Panc1 (cell line): ENCODE results near the gene CA10.

ENCODE experiments used
- CTCF ChIP-seq: fragments of 450-650 bp; IDR thresholded peaks from 2 replicates; pipeline ENCODE4 v1.5.1; 2017; ENCODE audit warnings: mild to moderate bottlenecking
- POLR2AphosphoS5 ChIP-seq: IDR thresholded peaks from 2 replicates; pipeline ENCODE4 v1.6.1; 2012; ENCODE audit warnings: mild to moderate bottlenecking, low read depth, low read length, moderate library complexity
- REST ChIP-seq, 2 experiments: IDR thresholded peaks; 2 replicates each; pipeline ENCODE4 v1.6.1; 2011 to 2012; ENCODE audit warnings: low read depth in 2 of 2, control low read depth in 1 of 2, low read length in 1 of 2, mild to moderate bottlenecking in 1 of 2, moderate library complexity in 1 of 2; ENCODE audit not compliant: insufficient read depth in 1 of 2

- no peak for TF ChIP-seq CTCF
- TF ChIP-seq REST (IDR thresholded peaks at IDR 0.05; ENCODE audit: insufficient read depth in 1 of 2, low read depth in 2 of 2, low read length in 1 of 2) = no peak
- no peak for TF ChIP-seq POLR2AphosphoS5
These were observed 506.8 kb downstream of the CA10 start for GRCh38 chr17:51651513-51652298.
